ENCODE results near the gene BCR.
A peak's percentile ranks its signal among the peaks of the same experiment; 100 is the strongest.

The BCR gene

DNA sequence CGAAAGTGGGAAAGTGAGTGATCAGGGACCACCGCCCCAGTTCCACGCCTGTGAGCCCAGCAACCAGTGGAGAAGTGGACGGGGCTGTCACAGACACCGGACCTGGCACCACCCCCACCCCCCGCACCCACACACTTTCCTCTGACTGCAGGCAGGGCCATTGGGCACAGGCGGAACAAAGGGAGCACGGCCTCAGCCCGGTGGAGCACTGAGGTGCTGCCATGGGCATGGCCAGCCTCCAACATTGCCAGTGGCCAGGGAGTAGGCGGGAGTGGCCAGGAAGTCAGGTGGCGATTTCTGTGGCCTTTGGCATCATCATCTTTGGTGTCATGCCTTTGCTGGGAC is 78.5 kb downstream of the BCR start:
- DNase-seq (ENCODE audit: low read depth in 2 of 3, low spot score in 2 of 3), result no peak

GRCh38 chr22:23259916-23260644 is 79.8 kb downstream of the BCR start:
- DNase-seq (ENCODE audit: low read depth in 2 of 3, low spot score in 2 of 3), result no peak

DNA sequence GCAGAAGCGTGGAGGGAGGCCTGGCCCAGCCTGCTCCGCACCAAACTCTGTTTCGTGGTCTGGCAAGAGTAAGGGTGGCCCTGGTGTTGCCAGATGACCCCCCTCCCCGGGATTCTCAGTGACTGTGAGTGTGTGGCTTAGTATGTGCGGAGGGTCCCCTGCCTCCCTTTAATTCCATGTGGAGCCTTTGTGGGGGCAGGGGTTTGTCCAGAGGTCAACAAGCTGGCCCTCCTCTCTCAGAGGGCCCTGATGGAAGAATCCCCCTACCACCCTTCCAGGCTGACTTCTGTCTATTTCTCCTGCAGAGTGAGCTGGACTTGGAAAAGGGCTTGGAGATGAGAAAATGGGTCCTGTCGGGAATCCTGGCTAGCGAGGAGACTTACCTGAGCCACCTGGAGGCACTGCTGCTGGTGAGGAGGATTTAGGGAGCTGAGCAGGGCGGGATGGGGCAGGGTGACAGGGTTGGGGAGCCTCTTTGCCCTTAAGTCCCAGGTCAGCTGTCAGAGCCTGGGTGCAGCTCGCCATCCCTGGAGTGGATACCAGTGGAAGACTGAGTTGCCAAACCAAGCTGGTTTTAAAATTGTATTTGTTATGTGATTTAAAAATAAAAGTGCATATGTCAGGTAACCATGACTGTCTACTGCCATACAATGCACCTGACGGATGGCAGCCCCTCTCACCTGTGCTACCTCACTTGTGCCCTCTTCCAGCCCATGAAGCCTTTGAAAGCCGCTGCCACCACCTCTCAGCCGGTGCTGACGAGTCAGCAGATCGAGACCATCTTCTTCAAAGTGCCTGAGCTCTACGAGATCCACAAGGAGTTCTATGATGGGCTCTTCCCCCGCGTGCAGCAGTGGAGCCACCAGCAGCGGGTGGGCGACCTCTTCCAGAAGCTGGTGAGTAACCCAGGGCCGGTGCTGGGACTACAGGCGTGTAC is 80.6 kb downstream of the BCR start:
- no peak for DNase-seq (ENCODE audit: low read depth in 2 of 3, low spot score in 2 of 3)

- no peak for DNase-seq (ENCODE audit: low read depth in 2 of 3, low spot score in 2 of 3)
Observed at GRCh38 chr22:23261900-23262450, 81.7 kb downstream of the BCR start.

- no peak for DNase-seq (ENCODE audit: low read depth in 2 of 3, low spot score in 2 of 3)
Observed at GRCh38 chr22:23262518-23263332, 82.4 kb downstream of the BCR start.

DNA sequence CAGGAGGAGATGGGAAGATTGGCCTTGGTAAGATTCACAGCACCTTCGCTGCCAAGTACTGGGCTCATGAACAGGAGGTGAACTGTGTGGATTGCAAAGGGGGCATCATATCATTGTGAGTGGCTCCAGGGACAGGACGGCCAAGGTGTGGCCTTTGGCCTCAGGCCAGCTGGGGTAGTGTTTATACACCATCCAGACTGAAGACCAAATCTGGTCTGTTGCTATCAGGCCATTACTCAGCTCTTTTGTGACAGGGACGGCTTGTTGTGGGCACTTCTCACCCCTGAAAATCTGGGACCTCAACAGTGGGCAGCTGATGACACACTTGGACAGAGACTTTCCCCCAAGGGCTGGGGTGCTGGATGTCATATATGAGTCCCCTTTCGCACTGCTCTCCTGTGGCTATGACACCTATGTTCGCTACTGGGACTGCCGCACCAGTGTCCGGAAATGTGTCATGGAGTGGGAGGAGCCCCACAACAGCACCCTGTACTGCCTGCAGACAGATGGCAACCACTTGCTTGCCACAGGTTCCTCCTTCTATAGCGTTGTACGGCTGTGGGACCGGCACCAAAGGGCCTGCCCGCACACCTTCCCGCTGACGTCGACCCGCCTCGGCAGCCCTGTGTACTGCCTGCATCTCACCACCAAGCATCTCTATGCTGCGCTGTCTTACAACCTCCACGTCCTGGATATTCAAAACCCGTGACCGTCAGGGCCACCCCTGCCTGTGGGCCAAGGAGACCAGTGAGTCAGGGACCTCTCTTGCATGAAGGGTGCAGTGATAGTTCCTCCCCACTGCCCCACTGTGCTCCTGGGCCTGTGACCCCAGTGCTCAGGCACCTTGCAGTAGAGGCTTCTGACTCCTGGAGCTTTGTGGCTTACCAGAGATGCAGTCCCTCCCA is 83.6 kb downstream of the BCR start:
- peak in 1 of 3 experiments; percentile 29 for DNase-seq (ENCODE audit: low read depth in 2 of 3, low spot score in 2 of 3)

GRCh38 chr22:23264610-23265367 is 84.5 kb downstream of the BCR start:
- no peak for DNase-seq (ENCODE audit: low read depth in 2 of 3, low spot score in 2 of 3)

DNA sequence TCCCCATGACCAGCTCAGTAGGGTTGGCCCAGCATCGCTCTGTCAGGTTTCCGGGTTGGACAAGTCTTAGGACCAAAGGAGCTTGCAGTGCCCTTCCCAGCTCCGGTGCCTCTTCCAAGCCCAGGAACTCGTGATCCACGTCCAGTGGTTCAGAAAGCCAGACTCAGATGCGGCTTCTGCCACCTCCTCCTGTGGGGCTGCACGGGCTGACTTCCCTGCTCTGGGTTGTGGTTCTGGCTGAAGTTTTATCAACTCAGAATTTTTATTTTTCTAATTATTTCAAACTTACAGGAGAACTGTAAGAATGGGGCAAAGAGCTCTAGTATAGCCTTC is 85.0 kb downstream of the BCR start:
- no peak for DNase-seq (ENCODE audit: low read depth in 2 of 3, low spot score in 2 of 3)

DNA sequence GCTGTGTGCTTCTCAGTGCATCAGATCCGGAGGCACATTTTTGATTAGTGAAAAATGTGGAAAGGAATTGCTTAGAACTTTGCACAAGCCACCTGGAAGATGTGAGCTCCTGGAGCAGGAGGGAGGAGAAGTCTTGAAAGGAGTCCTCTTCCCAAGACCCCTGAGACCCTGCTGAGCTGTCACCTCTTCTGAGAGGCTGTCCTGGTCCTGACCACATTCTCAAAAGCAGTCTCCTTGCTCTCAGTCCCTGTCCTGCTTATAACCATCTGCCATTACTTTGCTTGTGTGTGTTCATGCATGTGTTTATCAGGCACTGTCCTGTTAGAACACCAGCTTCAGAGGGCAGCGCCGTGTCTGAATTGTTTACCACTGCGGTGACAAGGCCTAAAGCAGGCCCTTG is 86.5 kb downstream of the BCR start:
- no peak for DNase-seq (ENCODE audit: low read depth in 2 of 3, low spot score in 2 of 3)

GRCh38 chr22:23267226-23268043 is 87.1 kb downstream of the BCR start:
- no peak for DNase-seq (ENCODE audit: low read depth in 2 of 3, low spot score in 2 of 3)

DNA sequence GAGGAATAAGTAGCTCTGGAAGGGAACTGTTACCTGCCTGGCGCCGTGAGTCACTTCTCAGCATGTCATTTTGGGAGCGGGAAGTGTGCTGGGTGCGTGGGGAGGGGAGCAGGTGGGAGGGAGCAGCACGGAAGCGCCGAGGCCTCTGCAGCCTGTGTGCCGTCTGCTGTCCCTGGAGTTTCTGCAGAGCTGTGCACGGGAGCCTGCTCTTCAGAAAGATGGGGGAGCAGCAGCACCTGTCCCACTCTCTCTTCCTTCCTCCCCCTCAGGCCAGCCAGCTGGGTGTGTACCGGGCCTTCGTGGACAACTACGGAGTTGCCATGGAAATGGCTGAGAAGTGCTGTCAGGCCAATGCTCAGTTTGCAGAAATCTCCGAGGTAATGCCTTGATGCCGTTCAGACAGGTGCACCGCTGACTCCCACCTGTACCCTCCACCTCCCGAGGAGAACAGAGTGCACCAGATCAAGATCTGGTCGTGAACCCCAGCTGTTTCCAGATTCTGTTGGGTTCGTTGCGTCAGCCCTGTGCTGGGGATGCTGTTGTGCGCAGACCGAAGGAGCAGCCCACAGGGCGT is 87.9 kb downstream of the BCR start:
- DNase-seq (ENCODE audit: low read depth in 2 of 3, low spot score in 2 of 3), result no peak

GRCh38 chr22:23268877-23269276 is 88.6 kb downstream of the BCR start:
- no peak for DNase-seq (ENCODE audit: low read depth in 2 of 3, low spot score in 2 of 3)

DNA sequence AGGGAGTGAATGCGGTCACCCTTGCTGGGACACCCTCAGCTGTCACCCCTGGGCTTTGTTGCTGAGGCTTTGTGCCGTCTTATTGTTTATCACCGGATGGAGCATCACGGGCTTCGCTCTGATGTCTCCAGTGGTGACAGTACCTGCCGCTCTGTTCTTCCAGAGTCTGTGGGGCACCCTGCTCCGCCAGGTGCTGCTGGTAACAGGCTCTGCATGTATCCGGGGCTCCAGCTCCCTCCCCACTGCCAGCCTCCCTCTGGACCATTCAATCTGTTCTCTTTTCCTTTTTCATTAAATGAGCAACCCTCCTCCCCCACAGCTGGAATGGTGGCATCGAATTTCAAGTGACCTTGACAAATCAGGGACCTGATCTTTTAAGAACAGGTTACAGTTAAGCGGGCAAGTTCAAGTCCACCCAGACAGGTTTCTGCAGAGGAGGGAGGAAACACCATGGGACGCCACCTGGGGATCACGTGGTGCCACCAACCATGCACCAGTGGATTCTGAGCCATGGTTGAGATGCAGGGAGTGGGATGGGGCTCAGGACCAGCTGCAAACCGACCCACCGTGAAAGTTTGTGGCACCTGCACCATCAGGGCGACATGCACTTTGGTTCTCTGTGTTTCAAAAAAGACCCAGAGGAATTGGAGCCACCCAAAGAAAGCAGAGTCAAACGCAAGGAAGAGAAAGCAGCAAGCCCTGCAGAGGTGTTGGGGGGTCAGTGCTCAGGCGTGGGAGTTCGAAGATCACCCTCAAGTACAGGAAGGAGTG is 89.3 kb downstream of the BCR start:
- no peak for DNase-seq (ENCODE audit: low read depth in 2 of 3, low spot score in 2 of 3)

GRCh38 chr22:23270212-23270733 is 90.0 kb downstream of the BCR start:
- DNase-seq (ENCODE audit: low read depth in 2 of 3, low spot score in 2 of 3), result no peak

DNA sequence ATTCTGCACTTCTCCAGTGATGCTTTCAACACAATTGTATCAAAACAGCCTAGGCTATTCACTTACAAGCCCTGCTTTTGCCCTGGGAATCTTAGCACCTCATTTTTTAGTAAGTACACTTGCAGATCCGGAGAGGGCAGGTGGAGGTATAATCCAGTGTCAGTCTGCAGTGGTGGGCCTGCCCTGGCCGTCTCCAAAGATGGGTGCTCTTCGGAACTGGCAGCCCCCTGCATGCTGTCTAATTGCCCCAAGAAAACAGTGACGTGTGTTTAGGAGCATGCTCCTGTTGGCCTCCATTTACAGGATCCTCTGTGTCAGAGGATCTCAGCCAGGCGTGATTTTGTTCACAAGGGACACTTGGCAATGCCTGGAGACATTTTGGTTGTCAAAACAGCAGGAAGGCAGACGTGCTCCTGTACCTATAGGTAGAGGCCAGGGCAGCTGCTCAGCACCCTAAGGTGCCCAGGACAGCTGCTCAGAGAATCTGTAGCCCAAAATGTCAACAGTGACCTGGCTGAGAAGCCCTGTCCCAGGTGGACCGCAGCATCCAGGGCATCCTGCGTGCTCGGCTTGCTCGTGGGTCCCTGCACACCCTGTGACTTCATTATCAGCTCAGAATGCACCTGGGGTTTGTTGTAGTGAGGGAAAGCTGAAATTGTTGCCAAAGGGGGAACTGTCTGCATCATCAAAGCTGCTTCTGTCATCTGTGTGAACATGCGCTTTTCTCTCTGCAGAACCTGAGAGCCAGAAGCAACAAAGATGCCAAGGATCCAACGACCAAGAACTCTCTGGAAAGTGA is 90.7 kb downstream of the BCR start:
- DNase-seq (ENCODE audit: low read depth in 2 of 3, low spot score in 2 of 3), result no peak

DNA sequence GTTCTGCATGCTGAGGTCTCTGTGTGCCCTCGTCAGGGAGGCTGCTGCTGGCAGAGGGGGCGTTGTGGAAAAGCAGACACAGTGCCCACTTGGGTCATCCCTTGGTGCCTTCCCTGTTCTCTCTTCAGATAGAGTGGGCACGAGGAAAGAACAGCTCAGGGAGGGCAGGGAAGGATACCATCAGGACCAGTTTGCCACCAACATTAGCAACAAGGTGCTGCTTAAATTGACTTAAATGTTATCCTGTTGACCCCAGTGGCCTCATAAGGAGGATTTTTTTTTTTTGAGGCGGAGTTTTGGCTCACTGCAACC is 91.2 kb downstream of the BCR start:
- no peak for DNase-seq (ENCODE audit: low read depth in 2 of 3, low spot score in 2 of 3)

- no peak for DNase-seq (ENCODE audit: low read depth in 2 of 3, low spot score in 2 of 3)
Observed at GRCh38 chr22:23272371-23272770, 92.1 kb downstream of the BCR start.
